ENCODE data around the gene FCMR. TPM values are rescaled to one million over a fixed set of nuclear protein-coding genes. Genes with fewer than 3 reads are reported as not detected.

The FCMR gene
- total and polyA plus RNA-seq, 9 of the 15 experiments (the other 6 are each of a cell fraction or from before 2014, with no cell fraction given), result 0.11 to 0.82 (median 0.20) TPM; not detected in 5

DNA sequence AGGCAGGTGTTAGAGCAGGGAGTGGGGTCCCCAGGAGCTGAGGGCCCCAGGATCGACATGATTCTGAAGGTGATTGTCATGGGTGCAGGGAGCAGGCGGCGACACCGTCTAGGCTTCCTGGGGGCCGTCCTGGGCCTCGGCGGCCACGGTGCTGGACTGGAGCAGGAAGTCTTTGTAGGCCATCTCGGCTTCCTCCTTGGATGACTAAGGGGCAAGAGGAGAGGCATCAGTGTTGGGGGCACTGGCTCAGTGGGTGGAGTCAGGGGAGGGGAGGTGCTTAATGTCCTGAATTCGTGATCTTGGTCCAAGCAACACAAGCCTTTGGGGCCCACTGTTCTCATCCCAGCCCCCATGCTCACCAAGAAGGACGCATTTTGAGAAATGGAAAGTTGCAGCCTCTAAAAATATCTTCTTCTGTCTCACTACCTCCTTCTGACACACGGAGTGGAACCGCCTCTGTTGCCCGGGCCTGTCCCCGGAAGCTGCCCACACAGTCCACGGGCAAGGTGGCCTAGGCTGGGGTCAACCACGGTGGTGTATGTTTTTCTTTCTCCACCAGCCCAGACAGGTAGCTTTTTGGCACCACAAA lies 8.6 kb upstream of the FCMR start (continued):
- TF ChIP-seq, protein P1, sequence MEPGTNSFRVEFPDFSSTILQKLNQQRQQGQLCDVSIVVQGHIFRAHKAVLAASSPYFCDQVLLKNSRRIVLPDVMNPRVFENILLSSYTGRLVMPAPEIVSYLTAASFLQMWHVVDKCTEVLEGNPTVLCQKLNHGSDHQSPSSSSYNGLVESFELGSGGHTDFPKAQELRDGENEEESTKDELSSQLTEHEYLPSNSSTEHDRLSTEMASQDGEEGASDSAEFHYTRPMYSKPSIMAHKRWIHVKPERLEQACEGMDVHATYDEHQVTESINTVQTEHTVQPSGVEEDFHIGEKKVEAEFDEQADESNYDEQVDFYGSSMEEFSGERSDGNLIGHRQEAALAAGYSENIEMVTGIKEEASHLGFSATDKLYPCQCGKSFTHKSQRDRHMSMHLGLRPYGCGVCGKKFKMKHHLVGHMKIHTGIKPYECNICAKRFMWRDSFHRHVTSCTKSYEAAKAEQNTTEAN (CRISPR knock-in tag; IDR thresholded peaks at IDR 0.05), result no peak
- TF ChIP-seq PHF8 (IDR thresholded peaks at IDR 0.05; ENCODE audit: borderline replicate concordance, low read length) (no peak), MTA2 (IDR thresholded peaks at IDR 0.05; ENCODE audit: low read depth) (no peak), MYC (IDR thresholded peaks at IDR 0.05; ENCODE audit: low read depth, low read length) (no peak), MYC (CRISPR knock-in tag; IDR thresholded peaks at IDR 0.05; ENCODE audit: borderline replicate concordance, low read depth) (no peak), POLR2AphosphoS2 (IDR thresholded peaks at IDR 0.05; ENCODE audit: low read length) (no peak), RAD21 (CRISPR knock-in tag; conservative IDR thresholded peaks at IDR 0.05 in 1 of 2, IDR thresholded peaks at IDR 0.05 in 1 of 2) (no peak)

DNA sequence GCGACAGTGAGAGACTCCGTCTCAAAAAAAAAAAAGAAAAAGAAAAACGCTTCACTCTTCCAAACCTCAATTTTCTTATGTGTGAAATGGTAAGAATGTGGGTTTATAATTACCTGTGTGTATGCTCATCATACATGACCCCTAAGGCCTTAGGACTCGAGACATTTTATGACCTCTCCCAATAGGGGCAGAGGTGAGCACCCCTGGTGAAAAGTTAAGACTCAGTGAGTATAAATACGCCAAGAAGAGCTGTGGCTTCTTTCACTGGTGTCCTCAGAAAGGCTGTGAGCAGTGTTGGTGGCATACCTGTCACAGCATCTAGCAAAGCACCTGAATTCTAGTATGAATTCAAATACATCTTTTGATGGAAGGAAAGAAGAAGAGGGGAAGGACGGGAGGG lies 7.8 kb upstream of the FCMR start:
- H3K9ac ChIP-seq (ENCODE audit: insufficient read depth in 1 of 2, low read depth in 2 of 2, low read length in 2 of 2), result no peak overlapping the region
- 51% methylated on average over 5 of the region's 6 CpGs for WGBS (ENCODE audit: insufficient coverage, low coverage, missing lambda C conversion rate)
- in situ Hi-C loops (cut with MboI) (no loop called here), intact Hi-C loops (cut with micrococcal nuclease) (no loop called here)
- no peak overlapping the region for H3K27ac ChIP-seq (ENCODE audit: extremely low read depth, low read depth, low read length)
- H3K4me3 ChIP-seq, result no peak overlapping the region
- FAIRE-seq (peak; percentile 15), ATAC-seq (no peak), DNase-seq (ENCODE audit: extremely low read depth in 1 of 4, low spot score in 3 of 4) (no peak)
- H2AFZ ChIP-seq (ENCODE audit: low read depth, low read length), result no peak overlapping the region
- H3K4me2 ChIP-seq (ENCODE audit: insufficient read depth, low read length), result no peak overlapping the region
- no TSS peak for BruUV-seq (replicated peaks)
- H3K36me3 ChIP-seq (ENCODE audit: control insufficient read depth, insufficient read depth, low read length), result no peaks in the 10 kb centered on the region
- H3K9me1 ChIP-seq (ENCODE audit: control insufficient read depth, insufficient read depth, low read length), result no peaks in the 10 kb centered on the region
- ChIA-PET POLR2A (no interaction called here), CTCF (ENCODE audit: low intra/inter-chr PET ratio) (no interaction called here)
- H3K27me3 ChIP-seq (ENCODE audit: control insufficient read depth in 2 of 2, insufficient read depth in 2 of 2, low read length in 2 of 2), result no peaks in the 10 kb centered on the region
- H4K20me1 ChIP-seq (replicated peaks; ENCODE audit: control insufficient read depth, insufficient read depth, low read length), result no peaks in the 10 kb centered on the region
- peaks cover 5 to 24% of the 10 kb centered on the region in 2 experiments for H3K4me1 ChIP-seq (replicated peaks in 1 of 2; ENCODE audit: control insufficient read depth in 2 of 2, insufficient read depth in 2 of 2, low read length in 2 of 2)
- H3K79me2 ChIP-seq (ENCODE audit: control insufficient read depth, insufficient read depth, low read length), result no peaks in the 10 kb centered on the region
- H3K9me3 ChIP-seq (replicated peaks; ENCODE audit: control insufficient read depth, insufficient read depth, low read depth, low read length), result no peaks in the 10 kb centered on the region
- TF ChIP-seq, protein P2, sequence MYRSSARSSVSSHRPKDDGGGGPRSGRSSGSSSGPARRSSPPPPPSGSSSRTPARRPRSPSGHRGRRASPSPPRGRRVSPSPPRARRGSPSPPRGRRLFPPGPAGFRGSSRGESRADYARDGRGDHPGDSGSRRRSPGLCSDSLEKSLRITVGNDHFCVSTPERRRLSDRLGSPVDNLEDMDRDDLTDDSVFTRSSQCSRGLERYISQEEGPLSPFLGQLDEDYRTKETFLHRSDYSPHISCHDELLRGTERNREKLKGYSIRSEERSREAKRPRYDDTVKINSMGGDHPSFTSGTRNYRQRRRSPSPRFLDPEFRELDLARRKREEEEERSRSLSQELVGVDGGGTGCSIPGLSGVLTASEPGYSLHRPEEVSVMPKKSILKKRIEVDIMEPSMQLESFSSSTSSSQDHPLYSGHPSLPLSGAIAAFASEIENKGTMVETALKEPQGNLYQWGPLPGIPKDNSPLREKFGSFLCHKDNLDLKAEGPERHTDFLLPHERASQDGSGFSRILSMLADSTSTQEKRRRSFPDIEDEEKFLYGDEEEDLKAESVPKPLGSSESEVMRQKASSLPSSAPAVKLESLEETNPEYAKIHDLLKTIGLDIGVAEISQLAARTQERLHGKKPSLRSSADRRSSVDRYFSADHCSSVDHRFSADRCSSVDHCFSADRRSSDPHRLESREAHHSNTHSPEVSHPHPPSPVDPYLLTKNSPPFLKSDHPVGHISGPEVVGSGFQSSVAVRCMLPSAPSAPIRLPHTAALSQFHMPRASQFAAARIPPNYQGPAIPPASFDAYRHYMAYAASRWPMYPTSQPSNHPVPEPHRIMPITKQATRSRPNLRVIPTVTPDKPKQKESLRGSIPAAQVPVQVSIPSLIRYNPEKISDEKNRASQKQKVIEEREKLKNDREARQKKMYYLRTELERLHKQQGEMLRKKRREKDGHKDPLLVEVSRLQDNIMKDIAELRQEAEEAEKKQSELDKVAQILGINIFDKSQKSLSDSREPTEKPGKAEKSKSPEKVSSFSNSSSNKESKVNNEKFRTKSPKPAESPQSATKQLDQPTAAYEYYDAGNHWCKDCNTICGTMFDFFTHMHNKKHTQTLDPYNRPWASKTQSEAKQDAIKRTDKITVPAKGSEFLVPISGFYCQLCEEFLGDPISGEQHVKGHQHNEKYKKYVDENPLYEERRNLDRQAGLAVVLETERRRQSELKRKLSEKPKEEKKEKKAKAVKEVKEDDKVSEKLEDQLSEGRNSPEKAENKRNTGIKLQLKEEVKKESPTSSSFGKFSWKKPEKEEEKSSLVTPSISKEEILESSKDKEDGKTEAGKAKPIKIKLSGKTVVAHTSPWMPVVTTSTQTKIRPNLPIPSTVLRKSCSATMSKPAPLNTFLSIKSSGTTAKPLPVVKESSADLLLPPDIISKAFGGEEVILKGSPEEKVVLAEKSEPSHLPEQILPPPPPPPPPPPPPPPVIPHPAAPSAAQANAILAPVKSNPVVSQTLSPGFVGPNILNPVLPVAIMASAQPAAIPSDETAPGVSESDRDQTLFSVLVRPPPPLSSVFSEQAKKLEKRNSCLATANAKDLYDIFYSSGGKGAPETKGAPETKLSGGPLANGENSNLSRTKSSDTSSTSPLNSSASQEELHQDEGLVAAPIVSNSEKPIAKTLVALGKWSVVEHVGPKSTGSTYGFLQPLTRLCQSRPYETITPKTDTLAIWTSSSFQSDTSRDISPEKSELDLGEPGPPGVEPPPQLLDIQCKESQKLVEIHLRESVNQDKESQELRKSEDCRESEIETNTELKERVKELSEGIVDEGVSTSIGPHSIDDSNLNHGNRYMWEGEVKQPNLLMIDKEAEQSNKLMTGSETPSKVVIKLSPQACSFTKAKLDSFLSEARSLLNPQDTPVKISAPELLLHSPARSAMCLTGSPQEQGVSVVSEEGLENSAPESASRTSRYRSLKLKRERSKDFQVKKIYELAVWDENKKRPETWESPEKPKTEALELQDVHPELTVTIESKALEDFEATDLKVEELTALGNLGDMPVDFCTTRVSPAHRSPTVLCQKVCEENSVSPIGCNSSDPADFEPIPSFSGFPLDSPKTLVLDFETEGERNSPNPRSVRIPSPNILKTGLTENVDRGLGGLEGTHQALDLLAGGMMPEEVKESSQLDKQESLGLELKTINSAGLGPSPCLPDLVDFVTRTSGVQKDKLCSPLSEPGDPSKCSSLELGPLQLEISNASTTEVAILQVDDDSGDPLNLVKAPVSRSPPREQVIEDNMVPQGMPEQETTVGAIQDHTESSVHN (IDR thresholded peaks at IDR 0.05; ENCODE audit: borderline replicate concordance in 1 of 2, low read depth in 1 of 2), result no peak
- TF ChIP-seq ADNP (tag; IDR thresholded peaks at IDR 0.05) (no peak), SIN3B (IDR thresholded peaks at IDR 0.05; ENCODE audit: low read depth) (no peak), PHB (CRISPR knock-in tag; IDR thresholded peaks at IDR 0.05) (no peak), PHF20 (IDR thresholded peaks at IDR 0.05; ENCODE audit: partially characterized antibody) (no peak)

All from K562 (cell line).